ENCODE measurements around the gene RNF17. TPM values are rescaled to one million over a fixed set of nuclear protein-coding genes. Genes with fewer than 3 reads are reported as not detected.

The RNF17 gene
- total RNA-seq, 2 experiments from 2014 or later: 0.25 to 0.28 TPM

DNA sequence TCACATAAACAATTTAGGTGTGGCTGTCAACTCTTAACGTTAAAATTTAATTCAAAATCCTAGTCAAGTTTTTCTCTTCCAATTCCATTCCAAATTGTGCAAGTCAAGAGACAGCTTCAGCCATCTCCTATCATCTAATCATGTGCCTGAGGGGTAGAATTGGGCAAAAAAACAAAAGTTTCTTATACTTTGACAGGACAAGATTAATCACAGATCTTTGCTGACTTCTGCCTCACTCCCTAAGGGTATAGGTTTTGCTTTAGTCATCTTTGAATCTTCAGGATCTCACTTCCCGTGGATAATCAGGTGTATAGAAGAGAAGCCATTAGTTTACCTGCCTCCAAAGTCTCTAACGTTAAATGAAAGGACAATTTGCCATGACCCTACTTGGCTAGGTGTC is 24.6 kb downstream of the RNF17 start:
- Histone ChIP-seq H3K27me3 (ENCODE audit: control insufficient read depth in 1 of 2, insufficient read depth in 2 of 2, low read length in 2 of 2) (peaks cover 2 to 20% of the 10 kb centered on the region in 2 experiments), H3K4me1 (ENCODE audit: insufficient read depth, low read length) (no peaks in the 10 kb centered on the region), H3K4me3 (ENCODE audit: low read length) (no peak overlapping the region), H3K36me3 (ENCODE audit: insufficient read depth, low read length) (no peaks in the 10 kb centered on the region), H3K27ac (ENCODE audit: low read depth in 1 of 2, low read length in 2 of 2) (no peak overlapping the region), H3K9me3 (ENCODE audit: control insufficient read depth in 1 of 2, insufficient read depth in 1 of 2, low read length in 2 of 2) (peaks cover 4 to 7% of the 10 kb centered on the region in 2 experiments)
- ChIA-PET CTCF (interaction anchor here (0.9 kb wide), 1 partner anchor 11 kb away, joined by 3 read pairs; no protein-coding TSS in a partner anchor), POLR2A (no interaction called here)
- no peaks in the 10 kb centered on the region for H3K36me3 Mint-ChIP-seq (ENCODE audit: low read depth)
- no peak overlapping the region for H3K27ac Mint-ChIP-seq
- TF ChIP-seq, protein P1, sequence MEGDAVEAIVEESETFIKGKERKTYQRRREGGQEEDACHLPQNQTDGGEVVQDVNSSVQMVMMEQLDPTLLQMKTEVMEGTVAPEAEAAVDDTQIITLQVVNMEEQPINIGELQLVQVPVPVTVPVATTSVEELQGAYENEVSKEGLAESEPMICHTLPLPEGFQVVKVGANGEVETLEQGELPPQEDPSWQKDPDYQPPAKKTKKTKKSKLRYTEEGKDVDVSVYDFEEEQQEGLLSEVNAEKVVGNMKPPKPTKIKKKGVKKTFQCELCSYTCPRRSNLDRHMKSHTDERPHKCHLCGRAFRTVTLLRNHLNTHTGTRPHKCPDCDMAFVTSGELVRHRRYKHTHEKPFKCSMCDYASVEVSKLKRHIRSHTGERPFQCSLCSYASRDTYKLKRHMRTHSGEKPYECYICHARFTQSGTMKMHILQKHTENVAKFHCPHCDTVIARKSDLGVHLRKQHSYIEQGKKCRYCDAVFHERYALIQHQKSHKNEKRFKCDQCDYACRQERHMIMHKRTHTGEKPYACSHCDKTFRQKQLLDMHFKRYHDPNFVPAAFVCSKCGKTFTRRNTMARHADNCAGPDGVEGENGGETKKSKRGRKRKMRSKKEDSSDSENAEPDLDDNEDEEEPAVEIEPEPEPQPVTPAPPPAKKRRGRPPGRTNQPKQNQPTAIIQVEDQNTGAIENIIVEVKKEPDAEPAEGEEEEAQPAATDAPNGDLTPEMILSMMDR (IDR thresholded peaks at IDR 0.05): no peak
- ATAC-seq (ENCODE audit: poor library complexity): no peak
- H3K27me3 Mint-ChIP-seq: peaks cover 48% of the 10 kb centered on the region
- intact Hi-C loops (cut with DNase I, micrococcal nuclease): no loop called here
- no peaks in the 10 kb centered on the region for H3K4me1 Mint-ChIP-seq (ENCODE audit: low read depth)
- peaks cover 10% of the 10 kb centered on the region for H3K9me3 Mint-ChIP-seq
- no peak for DNase-seq
- no peak overlapping the region for H3K4me3 Mint-ChIP-seq

DNA sequence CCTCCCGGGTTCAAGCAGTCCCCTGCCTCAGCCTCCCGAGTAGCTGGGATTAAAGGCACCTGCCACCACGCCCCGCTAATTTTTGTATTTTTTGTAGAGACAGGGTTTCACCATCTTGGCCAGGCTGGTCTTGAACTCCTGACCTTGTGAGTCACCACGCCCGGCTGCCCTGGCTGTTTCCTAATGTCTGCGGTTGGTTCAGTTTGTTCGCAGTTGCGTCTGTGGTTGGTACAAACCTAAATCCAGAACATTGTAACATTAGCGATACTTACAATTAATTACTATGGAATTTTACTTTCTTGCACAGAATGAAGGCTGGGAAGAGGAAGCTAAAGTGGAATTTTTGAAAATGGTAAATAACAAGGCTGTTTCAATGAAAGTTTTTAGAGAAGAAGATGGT is 38.1 kb downstream of the RNF17 start:
- Mint-ChIP-seq H3K4me3 (no peak overlapping the region), H3K36me3 (ENCODE audit: low read depth) (no peaks in the 10 kb centered on the region), H3K4me1 (ENCODE audit: low read depth) (no peaks in the 10 kb centered on the region), H3K9me3 (peaks cover 6% of the 10 kb centered on the region), H3K27ac (no peak overlapping the region), H3K27me3 (peaks cover 44% of the 10 kb centered on the region)
- POLR2A ChIA-PET: no interaction called here
- no peak overlapping the region for H3K4me3 ChIP-seq (ENCODE audit: low read length)
- no peak overlapping the region for H3K27ac ChIP-seq (ENCODE audit: low read depth in 1 of 2, low read length in 2 of 2)
- no peaks in the 10 kb centered on the region for H3K9me3 ChIP-seq (ENCODE audit: control insufficient read depth in 1 of 2, insufficient read depth in 1 of 2, low read length in 2 of 2)
- CTCF ChIA-PET: no interaction called here
- ATAC-seq (ENCODE audit: poor library complexity) (no peak), DNase-seq (no peak)
- peaks cover 0 to 4% of the 10 kb centered on the region in 2 experiments for H3K27me3 ChIP-seq (ENCODE audit: control insufficient read depth in 1 of 2, insufficient read depth in 2 of 2, low read length in 2 of 2)
- no peaks in the 10 kb centered on the region for H3K36me3 ChIP-seq (ENCODE audit: insufficient read depth, low read length)
- H3K4me1 ChIP-seq (ENCODE audit: insufficient read depth, low read length): no peaks in the 10 kb centered on the region
- TF ChIP-seq, protein P1 (IDR thresholded peaks at IDR 0.05): no peak
- intact Hi-C loops (cut with DNase I, micrococcal nuclease): no loop called here

GRCh38 chr13:24821207-24821606 is 57.2 kb downstream of the RNF17 start:
- ATAC-seq (ENCODE audit: poor library complexity) (no peak), DNase-seq (no peak)
- Histone ChIP-seq H3K9me3 (ENCODE audit: control insufficient read depth in 1 of 2, insufficient read depth in 1 of 2, low read length in 2 of 2) (no peaks in the 10 kb centered on the region), H3K36me3 (ENCODE audit: insufficient read depth, low read length) (no peaks in the 10 kb centered on the region), H3K4me3 (ENCODE audit: low read length) (no peak overlapping the region), H3K27me3 (ENCODE audit: control insufficient read depth in 1 of 2, insufficient read depth in 2 of 2, low read length in 2 of 2) (peaks cover 3 to 13% of the 10 kb centered on the region in 2 experiments), H3K4me1 (ENCODE audit: insufficient read depth, low read length) (no peaks in the 10 kb centered on the region), H3K27ac (ENCODE audit: low read depth in 1 of 2, low read length in 2 of 2) (no peak overlapping the region)
- no peaks in the 10 kb centered on the region for H3K4me1 Mint-ChIP-seq (ENCODE audit: low read depth)
- peaks cover 3% of the 10 kb centered on the region for H3K9me3 Mint-ChIP-seq
- ChIA-PET CTCF (no interaction called here), POLR2A (no interaction called here)
- no peak overlapping the region for H3K27ac Mint-ChIP-seq
- intact Hi-C loops (cut with DNase I, micrococcal nuclease): no loop called here
- peaks cover 37% of the 10 kb centered on the region for H3K27me3 Mint-ChIP-seq
- TF ChIP-seq, protein P1 (IDR thresholded peaks at IDR 0.05): no peak
- H3K36me3 Mint-ChIP-seq (ENCODE audit: low read depth): no peaks in the 10 kb centered on the region
- no peak overlapping the region for H3K4me3 Mint-ChIP-seq

Data from CD4-positive, alpha-beta T cell (primary cell).